NCI-H82 treated with DMSO at 0.1 percent for 48 hours (cell line): ENCODE measurements around the gene HYLS1.

ENCODE experiments used
- DNase-seq: peaks from one replicate; lab custom pipeline; 2025; ENCODE audit not compliant: unreplicated experiment; lab: John Stamatoyannopoulos, UW

Gene HYLS1

GRCh38 chr11:125948278-125949051, 61.0 kb downstream of the HYLS1 start:
- DNase-seq: no peak

DNA sequence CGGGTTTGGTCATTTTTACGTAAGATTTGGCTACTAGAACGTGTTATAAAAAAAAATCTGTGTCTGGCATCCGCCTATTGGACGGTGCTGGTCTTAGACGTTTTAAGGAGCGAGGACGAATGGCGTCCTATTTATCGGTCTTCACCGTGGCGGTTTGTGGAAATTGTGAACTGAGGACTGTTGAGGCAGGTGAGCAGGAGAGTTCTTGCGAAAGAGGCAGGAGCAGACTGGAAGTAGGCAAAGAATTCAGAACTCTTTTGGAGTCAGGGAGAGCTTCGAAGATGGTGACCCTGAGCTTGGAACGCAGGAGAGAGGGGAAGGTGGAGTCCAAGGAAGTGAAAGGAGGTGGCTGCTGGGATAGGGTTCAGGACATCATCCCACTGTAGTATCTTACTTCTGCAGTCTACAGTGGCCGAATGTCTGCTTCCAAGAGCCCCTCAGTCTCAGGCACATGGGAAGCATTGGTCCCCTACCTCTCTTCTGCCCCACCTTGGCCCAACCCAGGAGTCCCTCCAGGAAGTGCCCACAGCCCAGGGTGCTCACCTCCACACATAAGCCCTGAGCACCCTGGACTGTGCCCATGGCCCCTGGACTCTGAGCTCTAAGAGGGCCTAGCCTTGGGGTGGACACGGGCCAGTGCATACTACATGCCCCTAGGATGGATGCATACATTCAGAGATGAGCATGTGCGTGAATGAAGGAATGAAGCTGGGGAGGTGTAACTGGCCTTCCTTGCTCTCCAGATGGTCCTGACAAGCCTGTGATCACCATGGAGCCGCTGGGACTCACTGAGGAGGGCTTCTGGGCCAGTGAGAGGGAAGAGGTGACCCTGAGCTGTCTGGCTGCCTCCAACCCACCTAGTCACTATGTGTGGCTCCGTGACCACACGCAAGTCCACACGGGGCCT, 62.1 kb downstream of the HYLS1 start:
- no peak for DNase-seq

GRCh38 chr11:125950178-125950490, 62.7 kb downstream of the HYLS1 start:
- DNase-seq: no peak
